H1 (cell line): ENCODE results near the gene LORICRIN. TPM values are rescaled to one million over a fixed set of nuclear protein-coding genes. Genes with fewer than 3 reads are reported as not detected.

ENCODE experiments used
- CTCF ChIA-PET: fragments of 300-600 bp; sonication (Branson Sonifier 250); formaldehyde crosslinking; loops from one replicate; lab custom pipeline; 2021; ENCODE audit not compliant: partially characterized antibody; lab: Charles Lee
- POLR2A ChIA-PET: fragments of 300-600 bp; sonication (Branson Sonifier 250); formaldehyde crosslinking; loops from one replicate; lab custom pipeline; 2021; ENCODE audit warnings: inconsistent platforms; ENCODE audit not compliant: partially characterized antibody; lab: Charles Lee
- DNase-seq, 2 experiments: peaks; one replicate each; pipeline versions ENCODE4 v3.0.0 to v3.0.0-alpha.2; 2010 to 2022; ENCODE audit warnings: low spot score in 2 of 2, low read depth in 1 of 2, mixed read lengths in 1 of 2
- FAIRE-seq: peaks from 2 replicates; lab custom pipeline; 2011; peaks lifted over from hg19 to GRCh38; lab: Jason Lieb, UNC
- H2AFZ ChIP-seq: 2 replicates; pipeline ENCODE4 v1.8.1; 2012; ENCODE audit warnings: low read length, inconsistent platforms
- H2AK5ac ChIP-seq: 2 replicates; pipeline ENCODE4 v1.6.1; 2013; ENCODE audit warnings: low read depth, low read length
- H2BK120ac ChIP-seq: replicated peaks from 2 replicates; pipeline ENCODE3; 2013; ENCODE audit warnings: low read depth, low read length, inconsistent platforms
- H2BK12ac ChIP-seq: 2 replicates; pipeline ENCODE4 v1.6.1; 2013; ENCODE audit warnings: low read depth, low read length
- H2BK15ac ChIP-seq: 2 replicates; pipeline ENCODE4 v1.6.1; 2013; ENCODE audit warnings: low read length
- H2BK20ac ChIP-seq: 2 replicates; pipeline ENCODE4 v1.6.1; 2013; ENCODE audit warnings: low read length
- H2BK5ac ChIP-seq: 2 replicates; pipeline ENCODE4 v1.6.1; 2013; ENCODE audit warnings: low read depth, low read length
- H3K14ac ChIP-seq: 2 replicates; pipeline ENCODE4 v1.6.1; 2013; ENCODE audit warnings: inconsistent platforms; ENCODE audit not compliant: insufficient read length
- H3K18ac ChIP-seq: 2 replicates; pipeline ENCODE4 v1.6.1; 2013; ENCODE audit warnings: low read length; ENCODE audit errors: extremely low read depth
- H3K23ac ChIP-seq: 2 replicates; pipeline ENCODE4 v1.6.1; 2013; ENCODE audit warnings: inconsistent platforms; ENCODE audit not compliant: insufficient read length
- H3K23me2 ChIP-seq: 2 replicates; pipeline ENCODE4 v1.6.1; 2013; ENCODE audit warnings: low read depth, low read length
- H3K27ac ChIP-seq: 2 replicates; pipeline ENCODE4 v1.6.1; 2011; ENCODE audit warnings: low read depth, low read length, inconsistent platforms
- H3K27me3 ChIP-seq, 4 experiments: replicated peaks in 1 of 4; 1 replicate in 1 of 4; 2 replicates in 3 of 4; pipeline versions ENCODE4 v1.6.1 to v1.8.1; 2011 to 2013; ENCODE audit warnings: low read length in 3 of 4, mild to moderate bottlenecking in 3 of 4, inconsistent platforms in 2 of 4, mixed read lengths in 2 of 4, moderate library complexity in 1 of 4; ENCODE audit not compliant: control insufficient read depth in 3 of 4, insufficient read depth in 3 of 4; ENCODE audit errors: extremely low read depth in 1 of 4
- H3K36me3 ChIP-seq, 4 experiments: 2 replicates each; pipeline versions ENCODE4 v1.6.1 to v1.8.1; 2011 to 2013; ENCODE audit warnings: mild to moderate bottlenecking in 4 of 4, low read length in 3 of 4, moderate library complexity in 2 of 4, control low read depth in 1 of 4, inconsistent platforms in 1 of 4; ENCODE audit not compliant: insufficient read depth in 4 of 4, control insufficient read depth in 2 of 4
- H3K4ac ChIP-seq: replicated peaks from 2 replicates; pipeline ENCODE3; 2013; ENCODE audit warnings: low read length, low read depth, mixed read lengths, inconsistent platforms; ENCODE audit not compliant: insufficient read length
- H3K4me1 ChIP-seq, 4 experiments: replicated peaks in 1 of 4; 1 replicate in 1 of 4; 2 replicates in 3 of 4; pipeline versions ENCODE4 v1.6.1 to v1.8.1; 2011 to 2013; ENCODE audit warnings: low read length in 3 of 4, inconsistent platforms in 2 of 4, mixed read lengths in 1 of 4; ENCODE audit not compliant: insufficient read depth in 4 of 4, control insufficient read depth in 3 of 4
- H3K4me2 ChIP-seq, 2 experiments: 2 replicates each; pipeline versions ENCODE4 v1.6.1 to v1.8.1; 2011 to 2013; ENCODE audit warnings: low read depth in 2 of 2, low read length in 2 of 2, control low read depth in 1 of 2, inconsistent platforms in 1 of 2, mild to moderate bottlenecking in 1 of 2; ENCODE audit not compliant: insufficient read depth in 1 of 2
- H3K4me3 ChIP-seq, 4 experiments: fragments of 200-600, 300-600 bp in 1 of 4; sonication (generic), shearing (Covaris generic), sonication (Bioruptor Twin) in 1 of 4; 2 replicates each; pipeline versions ENCODE4 v1.5.1 to v1.8.1; 2011 to 2016; ENCODE audit warnings: low read length in 4 of 4, low read depth in 3 of 4, control low read depth in 2 of 4, inconsistent platforms in 2 of 4, mild to moderate bottlenecking in 2 of 4, mixed read lengths in 1 of 4, moderate library complexity in 1 of 4; ENCODE audit not compliant: insufficient read depth in 2 of 4; ENCODE audit errors: extremely low read depth in 1 of 4
- H3K56ac ChIP-seq: replicated peaks from 2 replicates; pipeline ENCODE3; 2013; ENCODE audit warnings: low read depth, mild to moderate bottlenecking, mixed read lengths, low read length, inconsistent platforms; ENCODE audit not compliant: insufficient read length
- H3K79me1 ChIP-seq: 2 replicates; pipeline ENCODE4 v1.6.1; 2013; ENCODE audit warnings: low read depth, low read length, control low read depth
- H3K79me2 ChIP-seq, 2 experiments: 2 replicates each; pipeline versions ENCODE4 v1.6.1 to v1.8.1; 2012 to 2013; ENCODE audit warnings: low read length in 2 of 2, mild to moderate bottlenecking in 2 of 2, inconsistent platforms in 1 of 2; ENCODE audit not compliant: insufficient read depth in 2 of 2, control insufficient read depth in 1 of 2
- H3K9ac ChIP-seq, 4 experiments: replicated peaks in 1 of 4; 1 replicate in 1 of 4; 2 replicates in 3 of 4; pipeline versions ENCODE4 v1.6.1 to v1.8.1; 2011 to 2013; ENCODE audit warnings: low read depth in 3 of 4, low read length in 3 of 4, control low read depth in 2 of 4, mild to moderate bottlenecking in 2 of 4, moderate library complexity in 2 of 4, inconsistent platforms in 1 of 4; ENCODE audit errors: extremely low read depth in 1 of 4
- H3K9me3 ChIP-seq, 2 experiments: 2 replicates each; pipeline versions ENCODE4 v1.6.1 to v1.8.1; 2012 to 2013; ENCODE audit warnings: mild to moderate bottlenecking in 2 of 2, moderate library complexity in 2 of 2, control low read depth in 1 of 2, inconsistent platforms in 1 of 2, low read depth in 1 of 2, low read length in 1 of 2, mixed read lengths in 1 of 2; ENCODE audit not compliant: insufficient read depth in 2 of 2
- H4K20me1 ChIP-seq, 2 experiments: replicated peaks in 1 of 2; 2 replicates each; pipeline versions ENCODE3 to v1.8.1; 2011 to 2013; ENCODE audit warnings: inconsistent platforms in 2 of 2, low read length in 2 of 2, mild to moderate bottlenecking in 1 of 2; ENCODE audit not compliant: insufficient read depth in 2 of 2, control insufficient read depth in 1 of 2
- H4K5ac ChIP-seq: 2 replicates; pipeline ENCODE4 v1.6.1; 2013; ENCODE audit warnings: low read length, low read depth, mixed read lengths, inconsistent platforms; ENCODE audit not compliant: insufficient read length
- H4K8ac ChIP-seq: 2 replicates; pipeline ENCODE4 v1.8.0; 2013; ENCODE audit warnings: mild to moderate bottlenecking, moderate library complexity, low read length, inconsistent platforms; ENCODE audit not compliant: insufficient read depth; ENCODE audit errors: extremely low read depth
- H4K91ac ChIP-seq: replicated peaks from 2 replicates; pipeline ENCODE3; 2013; ENCODE audit warnings: low read length, mixed read lengths, inconsistent platforms; ENCODE audit not compliant: insufficient read length
- BCL11A ChIP-seq, 2 experiments: IDR thresholded peaks; one replicate each; pipeline ENCODE4 v1.6.1; 2011; ENCODE audit warnings: low read depth in 2 of 2, low read length in 2 of 2, mild to moderate bottlenecking in 2 of 2
- CBX8 ChIP-seq: fragments of 300-800, 300-1000 bp; sonication (generic); IDR thresholded peaks from 2 replicates; pipeline ENCODE4 v1.7.1; 2016; ENCODE audit warnings: low read depth, low read length, borderline replicate concordance
- CHD1 ChIP-seq: IDR thresholded peaks from 2 replicates; pipeline ENCODE4 v1.6.1; 2012; ENCODE audit warnings: low read depth, low read length, improper control_type of control experiment
- POU5F1 ChIP-seq: IDR thresholded peaks from 2 replicates; pipeline ENCODE4 v1.6.1; 2011; ENCODE audit warnings: low read depth, mild to moderate bottlenecking, low read length, moderate library complexity
- SIN3A ChIP-seq, 2 experiments: IDR thresholded peaks in 1 of 2; conservative IDR thresholded peaks in 1 of 2; 2 replicates each; pipeline ENCODE4 v1.6.1; 2011 to 2012; ENCODE audit warnings: low read length in 2 of 2, improper control_type of control experiment in 1 of 2, low read depth in 1 of 2, mild to moderate bottlenecking in 1 of 2
- SRF ChIP-seq: IDR thresholded peaks from 2 replicates; pipeline ENCODE4 v1.6.1; 2011; ENCODE audit warnings: mild to moderate bottlenecking, low read depth, low read length, moderate library complexity
- WGBS, 2 experiments: shearing (Covaris generic) in 1 of 2; methylation state at CpG; one replicate each; pipeline versions ENCODE4 v1.1.6 to v1.1.7; 2013 to 2015; ENCODE audit warnings: low lambda C conversion rate in 2 of 2, mixed read lengths in 2 of 2, inconsistent platforms in 1 of 2, low coverage in 1 of 2, missing lambda C conversion rate in 1 of 2; ENCODE audit not compliant: insufficient replicate concordance in 2 of 2, insufficient coverage in 1 of 2, insufficient read length in 1 of 2; ENCODE audit errors: extremely low coverage in 1 of 2, missing lambda C conversion rate in 1 of 2; 5-methylcytosine and 5-hydroxymethylcytosine counted together
- polyA plus RNA-seq, 7 experiments: library from polyadenylated mRNA; depleted of rRNA in 3 of 7; stranded (reverse) in 5 of 7; unstranded in 2 of 7; fragments of >200 nt in 5 of 7; fragments of 200-250 nt in 2 of 7; gene quantifications; 1 replicate in 5 of 7; 2 replicates in 1 of 7; 4 replicates in 1 of 7; pipeline versions ENCODE4 v1.2.1 to v1.2.3, GENCODE V29; 2011 to 2013; ENCODE audit warnings: missing spikeins in 2 of 7, mixed read lengths in 2 of 7
- total RNA-seq: library from RNA; stranded (reverse); fragmentation: NEBNext Ultra II Directional; extraction: Animal tissue kit (Norgen Biotek cat#: 25700); gene quantifications from 2 replicates; pipeline ENCODE4 v1.2.1, GENCODE V29; 2021
- TF ChIP-seq, protein P1 (sequence below), 3 experiments: IDR thresholded peaks; 1 replicate in 2 of 3; 2 replicates in 1 of 3; pipeline versions ENCODE4 v1.5.1 to v1.6.1; 2011; ENCODE audit warnings: low read length in 3 of 3, mild to moderate bottlenecking in 3 of 3, inconsistent platforms in 2 of 3, low read depth in 1 of 3, moderate library complexity in 1 of 3; ENCODE audit not compliant: insufficient read depth in 1 of 3; ENCODE audit errors: control extremely low read depth in 1 of 3
- TF ChIP-seq, protein P2 (sequence below): IDR thresholded peaks from 2 replicates; pipeline ENCODE4 v1.6.1; 2012; ENCODE audit warnings: inconsistent platforms

LORICRIN gene
- total and polyA plus RNA-seq, 2 of the 8 experiments (the other 6 are each of a cell fraction or from before 2014, with no cell fraction given) = not detected

DNA sequence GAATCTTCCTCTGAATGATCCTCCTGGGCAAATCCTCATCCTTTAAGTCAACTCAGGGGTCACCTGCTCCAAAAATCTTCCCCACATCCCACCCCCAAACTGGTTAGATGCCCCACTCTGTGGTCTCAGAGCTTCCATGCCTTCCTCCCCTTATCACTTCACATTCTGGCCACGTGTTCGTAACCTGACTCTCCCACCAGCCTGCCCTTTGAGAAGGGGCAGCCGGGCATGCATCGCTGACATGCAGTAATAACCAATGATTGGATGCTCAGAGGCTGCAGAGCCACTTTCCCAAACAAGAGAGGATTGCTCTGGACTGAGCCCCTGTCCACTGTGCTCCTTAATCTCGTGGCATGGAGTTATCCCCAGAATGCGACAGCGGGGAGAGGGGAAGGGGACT lies 49.3 kb upstream of the LORICRIN start:
- H3K56ac ChIP-seq = no peak overlapping the region
- no peak overlapping the region for H2BK20ac ChIP-seq
- H3K9ac ChIP-seq = no peak overlapping the region
- POLR2A ChIA-PET = no interaction called here
- H3K9me3 ChIP-seq = peaks cover 0 to 3% of the 10 kb centered on the region in 2 experiments; a peak in 1 of 4 replicates
- no peak overlapping the region for H2BK5ac ChIP-seq
- FAIRE-seq (no peak), DNase-seq (no peak)
- H3K27ac ChIP-seq = no peak overlapping the region
- H3K79me1 ChIP-seq = no peaks in the 10 kb centered on the region
- no peaks in the 10 kb centered on the region for H3K27me3 ChIP-seq
- H3K4me1 ChIP-seq = peaks cover 0 to 3% (median 0%) of the 10 kb centered on the region in 4 experiments; a peak in 1 of 7 replicates
- H4K20me1 ChIP-seq = no peaks in the 10 kb centered on the region
- H2BK120ac ChIP-seq = no peak overlapping the region
- no peak overlapping the region for H3K4me3 ChIP-seq
- no peaks in the 10 kb centered on the region for H3K23me2 ChIP-seq
- no peaks in the 10 kb centered on the region for H3K79me2 ChIP-seq
- 80% methylated on average over 7 of the region's 7 CpGs; no CpG with 5 or more reads in 1 of the 2 experiments for WGBS, 2 experiments
- no peak overlapping the region for H4K91ac ChIP-seq
- peak overlapping the region; percentile 21; the same call in 1 of the 2 replicates for H2AFZ ChIP-seq
- no peaks in the 10 kb centered on the region for H3K36me3 ChIP-seq
- CTCF ChIA-PET = interaction anchor here (1.2 to 1.6 kb wide), 7 partner anchors 10 to 341 kb away, joined by 3 to 13 read pairs (median 4); no protein-coding TSS in a partner anchor
- TF ChIP-seq POU5F1 (no peak), CHD1 (no peak), CBX8 (no peak), SIN3A (conservative IDR thresholded peaks at IDR 0.05 in 1 of 2, IDR thresholded peaks at IDR 0.05 in 1 of 2; ENCODE audit: low read depth in 1 of 2, low read length in 2 of 2) (no peak), SRF (no peak), BCL11A (IDR thresholded peaks at IDR 0.05; ENCODE audit: low read depth in 2 of 2, low read length in 2 of 2) (no peak)
- TF ChIP-seq, protein P1, sequence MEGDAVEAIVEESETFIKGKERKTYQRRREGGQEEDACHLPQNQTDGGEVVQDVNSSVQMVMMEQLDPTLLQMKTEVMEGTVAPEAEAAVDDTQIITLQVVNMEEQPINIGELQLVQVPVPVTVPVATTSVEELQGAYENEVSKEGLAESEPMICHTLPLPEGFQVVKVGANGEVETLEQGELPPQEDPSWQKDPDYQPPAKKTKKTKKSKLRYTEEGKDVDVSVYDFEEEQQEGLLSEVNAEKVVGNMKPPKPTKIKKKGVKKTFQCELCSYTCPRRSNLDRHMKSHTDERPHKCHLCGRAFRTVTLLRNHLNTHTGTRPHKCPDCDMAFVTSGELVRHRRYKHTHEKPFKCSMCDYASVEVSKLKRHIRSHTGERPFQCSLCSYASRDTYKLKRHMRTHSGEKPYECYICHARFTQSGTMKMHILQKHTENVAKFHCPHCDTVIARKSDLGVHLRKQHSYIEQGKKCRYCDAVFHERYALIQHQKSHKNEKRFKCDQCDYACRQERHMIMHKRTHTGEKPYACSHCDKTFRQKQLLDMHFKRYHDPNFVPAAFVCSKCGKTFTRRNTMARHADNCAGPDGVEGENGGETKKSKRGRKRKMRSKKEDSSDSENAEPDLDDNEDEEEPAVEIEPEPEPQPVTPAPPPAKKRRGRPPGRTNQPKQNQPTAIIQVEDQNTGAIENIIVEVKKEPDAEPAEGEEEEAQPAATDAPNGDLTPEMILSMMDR (IDR thresholded peaks at IDR 0.05; ENCODE audit: control extremely low read depth in 1 of 3, insufficient read depth in 1 of 3, low read depth in 1 of 3, low read length in 3 of 3) = no peak
- TF ChIP-seq, protein P2, sequence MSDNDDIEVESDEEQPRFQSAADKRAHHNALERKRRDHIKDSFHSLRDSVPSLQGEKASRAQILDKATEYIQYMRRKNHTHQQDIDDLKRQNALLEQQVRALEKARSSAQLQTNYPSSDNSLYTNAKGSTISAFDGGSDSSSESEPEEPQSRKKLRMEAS = 0 out of 2 replicates have a peak, but pooled peaks have one; percentile 18
- no peak overlapping the region for H2BK12ac ChIP-seq
- H4K5ac ChIP-seq = no peak overlapping the region
- H2BK15ac ChIP-seq = 0 out of 2 replicates have a peak overlapping the region, but pooled peaks have one; percentile 4
- no peak overlapping the region for H3K4me2 ChIP-seq
- no peak overlapping the region for H3K4ac ChIP-seq
- no peak overlapping the region for H3K23ac ChIP-seq
- H3K18ac ChIP-seq = no peak overlapping the region
- H2AK5ac ChIP-seq = 0 out of 2 replicates have a peak overlapping the region, but pooled peaks have one; percentile 13
- no peak overlapping the region for H3K14ac ChIP-seq
- no peak overlapping the region; the same call in 1 of the 2 replicates for H4K8ac ChIP-seq
